ENCODE measurements around the gene ORMDL3. TPM values are rescaled to one million over a fixed set of nuclear protein-coding genes. Genes with fewer than 3 reads are reported as not detected.

The ORMDL3 gene, protein sequence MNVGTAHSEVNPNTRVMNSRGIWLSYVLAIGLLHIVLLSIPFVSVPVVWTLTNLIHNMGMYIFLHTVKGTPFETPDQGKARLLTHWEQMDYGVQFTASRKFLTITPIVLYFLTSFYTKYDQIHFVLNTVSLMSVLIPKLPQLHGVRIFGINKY
- total RNA-seq (100 to 1,000 TPM in 1 of 2 donors, 10 to 100 TPM in 1; 47.6 to 107 TPM), polyA plus RNA-seq (ENCODE audit: insufficient read length in 6 of 6) (10 to 100 TPM; 74.3 to 91.3 (median 82.7) TPM)
- long read RNA-seq, donor 1, transcript ORMDL3-201 (4 exons, 2,111 nt), result major isoform, 18 of 24 reads
- long read RNA-seq, donor 1, transcript ORMDL3-204 (4 exons, 2,106 nt), result minor isoform, 6 of 24 reads
- long read RNA-seq, donor 1, partial matches to known transcripts, result 0 of 24 reads
- long read RNA-seq, donor 1, other reads (novel, unspliced or antisense), result 0 of 24 reads
- long read RNA-seq, donor 2, transcript ORMDL3-204 (4 exons, 2,106 nt), result minor isoform, 9 of 25 reads
- long read RNA-seq, donor 2, transcript ORMDL3-201 (4 exons, 2,111 nt), result major isoform, 16 of 25 reads
- long read RNA-seq, donor 2, partial matches to known transcripts, result 0 of 25 reads
- long read RNA-seq, donor 2, other reads (novel, unspliced or antisense), result 0 of 25 reads
- long read RNA-seq, donor 3, transcript ORMDL3-201 (4 exons, 2,111 nt), result major isoform, 11 of 17 reads
- long read RNA-seq, donor 3, transcript ORMDL3-204 (4 exons, 2,106 nt), result minor isoform, 6 of 17 reads
- long read RNA-seq, donor 3, partial matches to known transcripts, result 0 of 17 reads
- long read RNA-seq, donor 3, other reads (novel, unspliced or antisense), result 0 of 17 reads
- long read RNA-seq, donor 4, partial matches to known transcripts, result 0 of 11 reads
- long read RNA-seq, donor 4, other reads (novel, unspliced or antisense), result 9 of 11 reads
- long read RNA-seq, donor 5, transcript ORMDL3-201 (4 exons, 2,111 nt), result major isoform, 15 of 18 reads
- long read RNA-seq, donor 5, partial matches to known transcripts, result 0 of 18 reads
- long read RNA-seq, donor 5, other reads (novel, unspliced or antisense), result 0 of 18 reads
- long read RNA-seq, donor 6, transcript ORMDL3-201 (4 exons, 2,111 nt), result major isoform, 23 of 34 reads
- long read RNA-seq, donor 6, transcript ORMDL3-204 (4 exons, 2,106 nt), result minor isoform, 11 of 34 reads
- long read RNA-seq, donor 6, partial matches to known transcripts, result 0 of 34 reads
- long read RNA-seq, donor 6, other reads (novel, unspliced or antisense), result 0 of 34 reads
- long read RNA-seq, donor 7, partial matches to known transcripts, result 0 of 6 reads
- long read RNA-seq, donor 7, other reads (novel, unspliced or antisense), result 0 of 6 reads
- long read RNA-seq, donor 8, transcript ORMDL3-201 (4 exons, 2,111 nt), result major isoform, 14 of 18 reads
- long read RNA-seq, donor 8, partial matches to known transcripts, result 0 of 18 reads
- long read RNA-seq, donor 8, other reads (novel, unspliced or antisense), result 0 of 18 reads
- long read RNA-seq, donor 9, result 0 reads
- long read RNA-seq, donor 10, partial matches to known transcripts, result 0 of 2 reads
- long read RNA-seq, donor 10, other reads (novel, unspliced or antisense), result 0 of 2 reads
- long read RNA-seq, donor 11, result 0 reads
- long read RNA-seq, donor 12, transcript ORMDL3-204 (4 exons, 2,106 nt), result minor isoform, 5 of 14 reads
- long read RNA-seq, donor 12, transcript ORMDL3-201 (4 exons, 2,111 nt), result major isoform, 9 of 14 reads
- long read RNA-seq, donor 12, partial matches to known transcripts, result 0 of 14 reads
- long read RNA-seq, donor 12, other reads (novel, unspliced or antisense), result 0 of 14 reads

- DNase-seq (peak; percentile 95 to 97 (median 96)), ATAC-seq (peak; percentile 84)
- intact Hi-C loops (cut with DNase I), result no loop called here
- Histone ChIP-seq H3K27me3 (no peaks in the 10 kb centered on the region), H3K4me3 (peak within 1 kb of the TSS; percentile 79 to 84), H3K27ac (peak within 1 kb of the TSS; percentile 83 to 88), H3K36me3 (peaks cover 0 to 18% of the 10 kb centered on the region in 2 donors), H3K9me3 (no peaks in the 10 kb centered on the region), H3K4me1 (peaks cover 28 to 66% of the 10 kb centered on the region in 2 donors)
- TF ChIP-seq CTCF (IDR thresholded peaks at IDR 0.05), result no peak
These were observed at the start of gene ORMDL3, which contains the start of gene LRRC3C for GRCh38 chr17:39927101-39927928. Gene ORMDL3 (minus strand): TSS chr17:39927601. CDS start chr17:39924203, 3,398 bp downstream. Gene LRRC3C (plus strand): TSS chr17:39927732. CDS start chr17:39941524, 13,792 bp downstream.

- no peak for TF ChIP-seq CTCF (IDR thresholded peaks at IDR 0.05)
- no peak for DNase-seq
- intact Hi-C loops (cut with DNase I), result no loop called here
- peaks cover 0 to 37% of the 10 kb centered on the region in 2 donors for H3K4me1 ChIP-seq
- H3K9me3 ChIP-seq, result no peaks in the 10 kb centered on the region
- H3K36me3 ChIP-seq, result no peaks in the 10 kb centered on the region
- ATAC-seq, result no peak
- no peak overlapping the region for H3K27ac ChIP-seq
- H3K27me3 ChIP-seq, result no peaks in the 10 kb centered on the region
- H3K4me3 ChIP-seq, result no peak overlapping the region
These were observed 48.4 kb upstream of the ORMDL3 start for GRCh38 chr17:39975801-39976200.

- TF ChIP-seq CTCF (IDR thresholded peaks at IDR 0.05), result no peak
- peak in 1 of 4 donors; percentile 61 for DNase-seq
- no peak for ATAC-seq
- Histone ChIP-seq H3K27ac (no peak overlapping the region), H3K36me3 (no peaks in the 10 kb centered on the region), H3K27me3 (no peaks in the 10 kb centered on the region), H3K9me3 (no peaks in the 10 kb centered on the region), H3K4me3 (no peak overlapping the region), H3K4me1 (peaks cover 0 to 41% of the 10 kb centered on the region in 2 donors)
- intact Hi-C loops (cut with DNase I), result no loop called here
These were observed 47.0 kb upstream of the ORMDL3 start for GRCh38 chr17:39974433-39974832.

GRCh38 chr17:39973496-39973895 lies 46.1 kb upstream of the ORMDL3 start:
- Histone ChIP-seq H3K4me1 (peaks cover 0 to 46% of the 10 kb centered on the region in 2 donors), H3K9me3 (no peaks in the 10 kb centered on the region), H3K27me3 (no peaks in the 10 kb centered on the region), H3K4me3 (no peak overlapping the region), H3K27ac (no peak overlapping the region), H3K36me3 (no peaks in the 10 kb centered on the region)
- peak in 1 of 4 donors; percentile 7 for DNase-seq
- no peak for ATAC-seq
- TF ChIP-seq CTCF (IDR thresholded peaks at IDR 0.05), result no peak
- intact Hi-C loops (cut with DNase I), result no loop called here

All from left lung (tissue), 14 donors.